HG03558 (cell line): Measurements from ENCODE around the gene KANK2.
"Not testable (repeated sequence)": the region's sequence is repeated elsewhere in the genome, so short reads cannot be mapped to it uniquely, and the experiment has no call there.

Experiments
- ATAC-seq: cut with Tn5 transposase; IDR thresholded peaks from one replicate; pipeline ENCODE4 v1.9.1; 2021; ENCODE audit warnings: moderate number of reproducible peaks; ENCODE audit not compliant: unreplicated experiment; ENCODE audit errors: extremely low read depth

KANK2 gene

DNA sequence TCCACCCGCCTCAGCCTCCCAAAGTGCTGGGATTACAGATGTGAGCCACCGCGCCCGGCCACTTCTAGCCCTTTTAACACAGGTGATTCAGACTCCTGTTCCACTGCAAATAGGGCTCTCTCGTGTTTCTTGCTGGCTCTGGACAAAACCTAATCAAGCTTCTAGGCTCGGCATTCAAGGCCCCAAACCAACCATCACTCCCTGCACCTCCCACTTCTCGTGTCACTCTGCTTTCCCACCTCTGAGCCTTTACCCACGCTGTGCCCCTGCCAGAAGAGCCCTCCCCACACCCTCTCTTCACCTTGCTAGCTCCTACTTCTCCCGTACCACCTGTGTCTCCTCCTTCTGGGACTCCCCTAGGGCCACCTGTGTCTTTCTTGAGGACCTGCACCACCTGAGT is 19.8 kb downstream of the KANK2 start:
- ATAC-seq: no peak

DNA sequence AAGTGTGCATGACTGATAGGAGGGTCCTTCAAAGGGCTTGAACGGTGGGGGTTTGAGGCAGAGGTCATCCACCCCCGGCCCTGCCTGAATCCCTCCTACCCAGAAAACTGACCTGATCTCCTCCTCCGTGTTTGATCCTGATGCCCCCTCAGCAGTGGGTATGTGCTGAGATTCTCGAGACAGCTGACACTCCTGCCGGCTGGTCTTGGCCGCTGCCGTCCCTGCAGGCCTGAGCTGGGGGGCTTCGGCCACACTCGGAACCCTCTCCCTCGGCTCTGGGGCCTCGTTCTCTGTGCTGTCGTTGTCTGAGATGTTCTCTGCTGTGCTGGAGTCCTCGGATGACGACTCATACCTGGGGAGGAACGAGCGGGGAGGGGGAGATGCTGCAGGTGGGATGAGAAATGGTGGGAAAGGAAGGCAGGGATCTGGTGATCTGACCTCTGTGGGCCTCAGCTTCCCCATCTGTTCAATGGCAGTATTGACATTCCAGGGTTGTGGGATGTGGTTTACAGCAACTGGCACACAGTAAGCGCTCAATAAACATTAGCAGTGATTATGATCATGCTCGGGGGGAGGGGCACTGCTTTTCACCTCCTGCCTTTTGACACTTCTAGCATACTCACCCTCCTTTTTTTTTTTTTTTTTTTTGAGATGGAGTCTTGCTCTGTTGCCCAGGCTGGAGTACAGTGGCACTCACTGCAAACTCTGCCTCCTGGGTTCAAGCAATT is 20.7 kb downstream of the KANK2 start:
- no peak for ATAC-seq

DNA sequence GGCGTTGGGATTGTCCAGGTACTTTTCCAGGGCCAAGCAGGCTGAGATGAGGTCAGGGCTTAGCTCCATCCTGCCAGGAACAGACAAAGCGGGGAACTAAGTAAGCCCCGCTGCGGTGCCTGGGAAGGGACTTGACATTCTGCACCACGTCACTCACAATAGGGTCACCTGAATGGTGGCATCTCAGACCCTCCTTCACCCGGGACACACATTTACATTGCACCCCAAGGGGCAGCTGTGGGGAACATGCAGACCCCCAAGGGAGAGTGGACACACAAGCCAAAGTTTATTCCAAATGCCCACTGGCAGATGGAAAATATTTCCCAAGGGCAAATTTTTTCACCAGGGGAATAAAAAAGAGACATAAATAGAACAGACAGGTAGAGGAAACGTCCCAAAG is 21.4 kb downstream of the KANK2 start:
- ATAC-seq: no peak

DNA sequence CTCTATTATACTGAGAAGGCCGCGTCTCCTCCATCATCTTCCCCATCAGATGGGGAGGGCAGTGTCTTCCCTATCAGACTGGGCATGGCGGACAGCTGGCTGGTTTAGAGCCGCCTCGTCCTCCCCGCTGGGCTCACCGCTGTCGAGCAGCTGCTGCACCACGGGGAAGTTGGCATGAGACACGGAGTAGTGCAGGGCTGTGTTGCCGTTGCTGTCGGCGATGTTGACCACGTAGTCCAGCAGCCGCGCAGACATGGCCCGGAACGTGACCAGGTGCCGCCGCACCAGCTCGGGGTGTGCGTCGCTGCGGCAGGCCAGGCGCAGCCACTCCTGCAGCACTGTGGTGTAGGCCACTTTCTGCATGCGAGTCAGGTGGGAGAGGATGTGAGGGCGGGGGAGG is 23.0 kb downstream of the KANK2 start:
- no peak for ATAC-seq

DNA sequence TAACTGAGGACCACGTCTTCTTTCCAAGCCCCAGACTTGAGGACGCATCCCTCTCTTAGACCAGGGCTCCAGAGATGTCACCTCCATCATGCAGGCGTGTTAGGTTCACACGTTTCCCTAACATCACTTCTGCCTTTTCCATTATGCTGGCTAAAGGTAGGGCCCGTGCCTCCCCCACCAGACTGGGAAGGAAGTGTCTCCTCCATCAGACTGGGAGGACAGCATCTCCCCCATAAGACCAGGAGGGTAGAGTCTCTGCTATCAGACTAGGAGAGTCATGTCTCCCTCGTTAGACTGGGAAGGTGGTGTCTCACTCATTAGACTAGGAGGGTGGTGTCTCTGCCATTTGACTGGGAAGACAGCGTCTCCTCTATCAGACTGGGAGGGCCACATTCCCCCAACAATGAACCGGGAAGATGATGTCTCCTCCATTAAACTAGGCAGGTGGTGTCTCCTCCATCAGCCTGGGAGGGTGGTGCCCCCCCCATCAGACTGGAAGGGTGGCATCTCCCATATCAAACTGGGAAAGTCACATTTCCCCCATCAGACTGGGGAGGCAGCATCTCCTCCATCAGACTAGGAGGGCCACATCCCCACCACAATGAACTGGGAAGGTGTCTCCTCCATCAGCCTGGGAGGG is 23.7 kb downstream of the KANK2 start:
- ATAC-seq: no peak

DNA sequence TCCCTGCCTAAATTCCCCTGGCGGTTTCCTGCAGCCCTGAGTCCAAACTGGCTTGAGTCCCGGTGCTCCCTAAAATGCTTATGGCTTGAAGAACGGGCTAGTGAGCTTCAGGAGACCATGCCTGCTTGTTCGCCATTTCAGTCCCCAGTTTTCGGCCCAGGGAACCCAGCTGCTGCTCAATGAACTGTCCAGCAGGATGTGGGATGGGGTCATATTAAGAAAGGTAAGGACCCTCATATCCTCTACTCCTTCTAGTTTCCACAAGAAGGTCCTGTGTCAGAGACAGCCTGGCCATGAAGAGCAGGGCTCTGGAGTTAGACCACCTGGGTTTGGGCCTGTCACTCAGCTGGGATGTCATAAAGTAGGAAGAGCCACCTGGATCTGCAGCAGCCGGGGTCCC is 24.8 kb downstream of the KANK2 start:
- no peak for ATAC-seq

DNA sequence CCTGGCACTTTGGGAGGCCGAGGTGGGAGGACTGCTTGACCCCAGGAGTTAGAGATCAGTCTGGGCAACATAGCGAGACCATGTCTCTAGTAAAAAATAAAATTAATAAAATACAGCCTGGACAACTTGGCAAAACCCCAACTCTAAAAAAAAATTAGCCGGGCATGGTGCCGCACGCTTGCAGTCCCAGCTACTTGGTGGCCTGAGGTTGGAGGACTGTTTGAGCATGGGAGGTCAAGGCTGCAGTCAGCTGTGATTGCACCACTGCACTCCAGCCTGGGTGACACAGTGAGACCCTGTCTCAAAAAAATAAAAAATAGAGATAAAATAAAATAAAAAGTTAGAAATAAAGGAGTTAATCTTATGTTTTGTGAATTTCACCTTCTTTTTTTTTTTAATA is 26.2 kb downstream of the KANK2 start:
- ATAC-seq: no peak

DNA sequence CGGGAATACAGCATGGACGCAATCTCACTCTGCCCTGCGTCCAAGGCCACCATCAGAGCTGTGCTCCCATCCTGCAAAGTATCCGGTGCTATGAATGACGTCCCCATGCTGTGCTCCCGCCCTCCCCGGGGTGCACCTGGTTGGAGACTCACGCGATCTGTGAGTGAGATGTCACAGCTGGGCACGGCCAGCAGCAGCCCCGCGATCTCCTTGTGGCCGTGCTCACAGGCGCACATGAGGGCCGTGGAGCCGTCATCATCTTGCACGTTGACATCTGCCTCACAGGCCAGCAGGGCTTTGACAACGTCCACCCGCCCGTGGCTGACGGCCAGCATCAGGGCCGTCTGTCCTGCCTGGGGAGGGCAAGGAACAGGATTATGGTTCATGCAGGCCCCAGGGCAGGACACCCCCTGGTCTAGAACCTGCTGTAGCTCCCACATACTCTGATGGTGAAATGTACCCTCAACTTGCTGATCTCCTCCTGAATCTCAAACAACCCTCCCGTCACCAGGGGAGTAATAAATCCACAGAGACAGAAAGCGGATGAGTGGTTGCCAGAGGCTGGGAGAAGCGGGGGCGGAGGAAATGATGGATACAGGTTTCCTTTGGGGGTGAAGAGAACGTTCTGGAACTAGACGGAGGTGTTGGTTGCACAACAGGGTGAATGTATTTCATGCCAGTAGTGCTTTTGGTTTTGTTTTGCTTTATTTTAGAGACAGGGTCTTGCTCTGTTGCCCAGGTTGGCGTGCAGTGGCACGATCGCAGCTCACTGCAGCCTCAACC is 27.3 kb downstream of the KANK2 start:
- ATAC-seq: no peak

DNA sequence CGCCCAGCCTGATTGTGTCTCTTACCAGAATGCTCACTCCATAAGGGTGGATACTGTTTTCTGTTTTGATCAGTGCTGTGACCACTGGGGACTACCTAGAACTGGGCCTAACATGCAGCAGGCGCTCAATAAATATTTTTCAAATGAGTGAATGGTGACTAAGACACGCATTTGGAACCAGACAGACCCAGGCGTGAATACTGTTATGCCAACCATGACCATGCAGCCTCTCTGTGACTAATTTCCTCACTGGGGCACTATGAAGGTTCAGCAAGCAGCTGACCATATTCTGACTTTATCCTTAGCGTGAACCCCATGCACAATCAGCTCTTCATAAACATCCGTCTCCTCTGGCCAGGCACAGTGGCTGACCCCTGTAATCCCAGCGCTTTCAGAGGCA is 28.8 kb downstream of the KANK2 start:
- ATAC-seq: no peak

DNA sequence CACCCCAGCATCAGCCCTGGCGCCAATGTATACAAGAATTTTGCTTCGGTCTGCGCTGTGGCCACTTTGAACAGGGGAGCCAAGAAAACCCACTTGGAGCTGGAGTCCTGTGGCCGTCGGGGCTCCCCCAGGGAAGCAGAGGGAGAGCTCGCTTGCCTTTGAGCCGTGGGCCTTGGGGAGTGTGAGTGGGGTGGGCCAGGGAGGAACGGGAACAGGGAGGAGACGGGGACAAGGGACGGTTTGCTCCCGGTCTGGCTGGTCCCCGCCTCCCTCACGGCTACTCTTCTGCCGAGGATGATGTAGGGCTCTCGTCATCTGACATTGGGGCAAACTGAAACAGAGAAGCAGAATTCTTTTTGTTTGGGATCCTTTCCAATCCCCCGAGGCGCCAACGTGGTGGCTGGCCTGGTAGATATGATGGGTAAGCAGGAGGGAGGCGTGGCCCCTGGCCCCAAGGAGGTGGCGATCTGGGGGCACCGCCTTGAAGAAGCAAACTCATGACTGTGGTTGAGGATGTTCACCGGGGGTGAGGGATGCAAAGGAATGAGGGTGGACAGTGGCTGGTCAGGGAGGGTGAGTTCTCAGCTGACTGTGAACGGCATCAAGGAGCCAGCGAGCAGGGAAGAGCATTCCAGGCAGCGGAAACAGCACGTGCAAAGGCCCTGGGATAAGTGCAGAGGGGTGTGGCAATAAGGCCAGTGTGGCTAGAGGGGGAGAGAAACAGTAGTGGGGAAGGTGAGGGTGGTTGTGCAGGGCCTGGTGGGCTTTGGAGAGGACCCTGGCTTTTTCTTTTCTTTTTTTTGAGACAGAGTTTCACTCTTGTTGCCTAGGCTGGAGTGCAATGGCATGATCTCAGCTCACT is 30.8 kb downstream of the KANK2 start:
- no peak for ATAC-seq

DNA sequence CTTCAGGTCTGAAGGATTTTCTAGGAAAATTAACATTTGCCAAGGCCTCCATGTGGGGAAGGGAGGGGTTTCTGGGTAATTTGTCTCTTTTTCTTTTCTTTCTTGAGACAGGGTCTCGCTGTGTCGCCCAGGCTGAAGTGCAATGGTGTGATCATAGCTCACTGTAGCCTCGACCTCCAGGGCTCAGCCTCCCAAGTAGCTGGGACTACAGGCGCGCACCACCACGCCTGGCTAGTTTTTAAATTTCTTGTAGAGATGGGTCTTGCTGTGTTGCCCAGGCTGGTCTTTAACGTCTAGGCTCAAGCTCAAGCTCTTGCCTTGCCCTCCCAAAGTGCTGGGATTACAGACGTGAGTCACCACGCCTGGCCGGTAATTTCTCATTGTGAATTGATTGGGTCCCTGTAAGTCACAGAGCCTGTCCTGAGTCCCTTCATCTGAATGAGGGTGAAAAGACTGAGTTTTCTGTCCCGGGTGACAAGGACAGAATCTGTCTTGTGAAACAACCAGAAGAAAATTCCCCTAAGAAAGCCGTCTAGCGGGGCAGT is 31.8 kb downstream of the KANK2 start:
- no peak for ATAC-seq

DNA sequence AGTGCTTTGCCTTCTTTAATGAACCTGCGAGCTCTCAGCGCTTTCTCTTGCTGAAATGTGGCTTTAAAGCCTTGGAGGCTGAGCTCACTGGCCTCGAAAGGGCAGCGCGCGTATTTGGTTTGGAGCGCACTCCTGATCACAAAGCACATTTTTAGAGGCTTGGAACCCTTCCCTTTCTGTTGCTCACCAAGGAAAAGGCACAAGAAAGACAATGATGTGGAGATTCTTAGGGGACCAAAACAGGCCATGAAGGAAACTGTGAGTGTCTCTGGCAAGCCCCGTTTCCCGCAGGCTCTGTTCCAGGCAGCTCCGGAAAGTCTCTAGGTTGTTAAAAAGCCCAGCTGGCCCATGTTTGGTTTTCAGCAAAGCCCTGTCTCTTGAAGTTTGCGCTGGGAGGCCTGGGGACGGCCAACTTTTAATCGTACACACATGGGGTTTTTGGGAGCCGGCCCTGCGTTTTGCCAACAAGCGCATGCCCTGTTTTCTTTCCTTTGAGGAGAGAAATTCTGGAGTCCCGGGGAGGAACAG is 32.4 kb downstream of the KANK2 start:
- ATAC-seq: no peak

DNA sequence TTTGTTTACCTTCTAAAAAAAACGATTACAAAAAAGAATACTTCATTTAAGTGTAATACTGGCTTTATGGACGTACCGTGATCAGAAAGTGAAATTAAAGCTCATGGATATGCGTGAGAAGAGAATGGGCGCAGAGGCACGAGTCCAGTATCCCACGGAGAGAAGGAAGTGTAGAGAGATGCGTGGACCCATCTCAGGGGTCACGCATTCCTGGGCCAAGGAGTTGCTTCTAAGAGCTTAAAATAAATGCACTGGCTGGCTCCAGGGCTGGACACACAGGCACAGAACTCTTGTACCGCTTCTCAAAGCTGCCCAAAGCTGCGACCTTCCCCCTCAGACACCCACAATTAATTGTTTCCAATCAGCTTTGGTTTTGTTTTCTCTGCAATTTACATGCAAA is 33.0 kb downstream of the KANK2 start:
- no peak for ATAC-seq

DNA sequence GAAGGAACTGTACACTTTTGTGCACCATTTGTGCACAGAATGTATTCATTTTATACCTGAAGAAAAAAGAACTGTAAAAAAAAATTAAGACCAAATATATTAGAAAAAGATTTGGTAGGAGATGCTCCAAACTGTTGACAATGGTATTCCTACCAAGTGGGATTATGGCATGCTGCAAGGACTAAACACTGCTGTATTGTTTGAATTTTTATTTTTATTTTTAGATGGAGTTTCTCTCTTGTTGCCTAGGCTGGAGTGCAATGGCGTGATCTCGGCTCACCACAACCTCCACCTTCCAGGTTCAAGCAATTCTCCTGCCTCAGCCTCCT is 36.9 kb downstream of the KANK2 start:
- not testable (repeated sequence) for ATAC-seq

DNA sequence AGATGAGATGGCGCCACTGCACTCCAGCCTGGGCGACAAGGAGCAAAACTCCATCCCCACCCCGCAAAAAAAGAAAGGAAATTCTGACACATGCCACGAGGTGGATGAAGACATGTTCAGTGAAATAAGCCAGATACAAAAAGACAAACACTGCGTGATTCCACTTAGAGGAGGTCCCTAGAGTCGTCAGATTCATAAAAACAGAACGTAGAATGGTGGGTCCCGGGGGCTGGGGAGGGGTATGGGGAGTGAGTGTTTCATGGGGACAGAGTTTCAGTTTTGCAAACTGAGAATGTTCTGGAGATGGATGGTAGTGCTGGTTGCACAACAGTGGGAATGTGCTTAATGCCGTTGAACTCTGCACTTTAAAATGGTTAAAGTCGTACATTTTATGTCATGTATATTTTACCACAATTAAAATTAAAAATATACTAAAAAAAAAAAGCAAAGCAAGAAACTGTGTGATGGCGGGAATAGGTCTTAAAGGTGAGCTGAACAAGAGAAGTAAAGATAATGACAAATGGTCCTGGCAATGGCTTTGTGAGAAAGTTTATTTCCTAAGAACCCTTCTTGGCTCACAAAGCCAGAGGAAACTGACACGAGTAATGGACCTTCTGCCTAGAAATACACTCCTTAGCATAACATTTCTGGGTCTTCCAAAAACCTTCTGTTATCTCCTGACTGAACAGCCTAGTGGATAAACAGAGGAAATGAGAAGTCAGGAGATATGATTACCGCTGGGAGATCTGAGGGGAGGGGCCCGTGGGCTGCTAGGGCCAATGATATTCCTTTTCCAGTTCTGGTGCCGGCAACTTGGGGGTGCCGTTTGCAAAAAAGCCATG is 37.5 kb downstream of the KANK2 start:
- no peak for ATAC-seq

DNA sequence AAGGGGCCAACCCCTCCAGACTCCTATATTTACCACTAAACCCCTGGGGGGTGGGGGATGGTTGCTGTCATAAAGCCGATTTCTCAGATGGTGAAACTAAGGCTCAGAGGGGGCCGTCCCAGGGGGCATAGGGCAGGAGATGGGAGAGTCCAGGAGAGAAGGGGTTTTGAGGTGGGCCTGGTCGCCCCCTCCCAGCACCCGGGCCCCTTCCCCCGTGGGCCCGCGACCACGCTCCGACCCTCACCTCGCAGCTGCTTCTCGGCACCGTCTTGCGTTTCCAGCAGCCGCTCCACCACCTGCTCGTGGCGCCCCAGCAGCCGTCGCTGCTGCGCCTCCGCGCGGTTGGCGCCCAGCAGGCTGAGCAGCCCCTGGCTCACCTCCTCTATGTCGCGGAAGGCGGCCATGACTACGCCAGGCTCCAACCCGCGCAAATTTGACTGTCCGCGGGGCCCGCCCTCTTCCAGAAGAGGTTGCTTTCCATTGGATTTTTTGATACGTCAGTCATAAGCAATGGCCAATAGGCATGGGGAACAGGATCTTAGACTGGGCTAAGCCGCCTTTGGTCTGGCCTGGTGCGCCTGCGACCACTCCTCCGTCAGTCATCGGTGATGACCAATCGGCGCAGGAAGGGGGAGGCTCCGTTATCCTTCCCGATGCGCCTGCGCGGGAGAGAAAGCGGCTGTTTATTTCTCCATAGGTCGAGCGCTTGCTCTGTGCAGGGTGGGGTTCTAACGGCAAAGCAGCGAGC is 41.8 kb downstream of the KANK2 start, which contains the start of gene SPC24:
Gene SPC24, minus strand, starts transcription at position 410 of the 748 bp plus-strand sequence. Its CDS starts 6 bp downstream, at position 404.
- peak; percentile 89 for ATAC-seq

DNA sequence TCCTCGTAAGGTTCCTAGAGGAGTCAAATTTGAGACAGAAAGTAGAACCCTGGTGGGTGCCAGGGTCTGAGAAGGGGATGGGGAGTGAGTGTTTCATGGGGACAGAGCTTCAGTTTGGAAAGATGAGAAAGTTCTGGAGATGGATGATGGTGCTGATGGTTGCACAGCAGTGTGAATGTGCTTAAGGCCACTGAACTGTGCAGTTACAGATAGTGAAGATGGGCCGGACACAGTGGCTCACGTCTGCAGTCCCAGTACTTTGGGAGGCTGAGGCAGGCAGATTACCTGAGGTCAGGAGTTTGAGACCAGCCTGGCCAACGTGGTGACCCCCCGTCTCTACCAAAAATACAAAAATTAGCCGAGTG is 42.7 kb downstream of the KANK2 start:
- no peak for ATAC-seq

DNA sequence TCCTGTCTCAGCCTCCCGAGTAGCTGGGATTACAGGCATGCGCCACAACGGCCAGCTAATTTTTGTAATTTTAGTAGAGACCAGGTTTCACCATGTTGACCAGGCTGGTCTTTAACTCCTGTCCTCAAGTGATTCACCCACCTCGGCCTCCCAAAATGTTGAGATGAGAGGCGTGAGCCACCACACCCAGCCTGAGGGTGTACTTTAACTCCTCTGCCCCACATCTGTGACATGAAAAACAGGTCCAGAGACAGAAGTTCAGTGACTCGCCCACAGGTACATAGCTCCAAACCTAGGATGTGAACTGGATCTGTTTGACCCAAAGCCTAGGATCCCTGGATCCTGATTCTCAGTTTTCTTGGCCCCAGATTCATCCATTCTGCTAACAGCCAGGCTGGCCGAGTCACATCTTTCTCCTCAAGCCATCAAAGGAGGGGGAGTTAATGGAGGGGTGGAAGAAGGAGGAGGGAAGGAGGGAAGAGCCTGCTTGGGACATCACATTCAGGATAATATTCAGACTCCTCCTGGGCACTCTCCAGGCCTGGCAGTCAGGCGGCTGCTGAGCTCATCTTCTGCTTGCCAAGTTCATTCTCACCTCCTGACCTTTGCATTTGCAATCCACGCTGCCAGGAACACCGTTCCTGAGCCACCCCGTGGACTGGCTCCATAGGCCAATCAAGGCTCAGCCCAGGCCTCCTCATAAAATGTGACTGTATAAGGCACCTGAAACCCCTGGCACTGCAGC is 44.9 kb downstream of the KANK2 start:
- ATAC-seq: no peak
